Measurements from ENCODE around the gene ABCB9.

DNA sequence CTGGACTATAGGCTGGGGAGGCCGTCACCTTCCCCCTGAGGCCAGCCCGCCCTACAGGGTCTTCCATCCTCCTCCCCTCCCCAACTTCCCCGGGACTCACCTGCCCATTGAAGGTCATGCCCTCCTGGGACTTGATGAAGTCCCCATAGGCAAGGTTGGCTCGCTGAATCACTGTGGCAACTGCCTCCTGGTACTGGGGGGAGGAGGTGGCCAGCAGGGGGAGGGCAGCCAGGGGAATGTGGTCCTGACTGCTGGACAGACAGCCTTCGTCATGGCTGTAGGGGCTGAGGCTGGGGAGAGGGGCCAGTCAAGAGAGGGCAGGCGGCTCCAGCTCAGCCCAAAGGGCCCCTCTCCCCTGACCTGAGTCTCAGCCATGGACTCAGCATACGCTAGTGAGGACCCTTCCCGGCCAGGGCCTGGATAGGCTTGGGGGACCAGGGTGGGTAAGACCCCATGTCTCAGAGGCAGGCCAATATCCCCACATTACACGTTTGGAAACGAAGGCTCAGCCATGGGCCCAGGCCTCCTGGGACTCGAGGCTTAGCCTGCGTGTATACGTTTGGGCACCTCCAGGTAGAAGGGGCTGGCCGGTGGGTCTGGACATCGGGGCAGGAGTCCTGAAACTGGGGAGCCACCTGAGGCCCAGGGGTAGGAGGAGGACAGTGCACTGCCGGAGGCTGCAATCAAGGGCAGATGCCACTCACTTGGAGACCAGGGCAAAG lies 30.5 kb upstream of the ABCB9 start:
- TF ChIP-seq, protein P1, sequence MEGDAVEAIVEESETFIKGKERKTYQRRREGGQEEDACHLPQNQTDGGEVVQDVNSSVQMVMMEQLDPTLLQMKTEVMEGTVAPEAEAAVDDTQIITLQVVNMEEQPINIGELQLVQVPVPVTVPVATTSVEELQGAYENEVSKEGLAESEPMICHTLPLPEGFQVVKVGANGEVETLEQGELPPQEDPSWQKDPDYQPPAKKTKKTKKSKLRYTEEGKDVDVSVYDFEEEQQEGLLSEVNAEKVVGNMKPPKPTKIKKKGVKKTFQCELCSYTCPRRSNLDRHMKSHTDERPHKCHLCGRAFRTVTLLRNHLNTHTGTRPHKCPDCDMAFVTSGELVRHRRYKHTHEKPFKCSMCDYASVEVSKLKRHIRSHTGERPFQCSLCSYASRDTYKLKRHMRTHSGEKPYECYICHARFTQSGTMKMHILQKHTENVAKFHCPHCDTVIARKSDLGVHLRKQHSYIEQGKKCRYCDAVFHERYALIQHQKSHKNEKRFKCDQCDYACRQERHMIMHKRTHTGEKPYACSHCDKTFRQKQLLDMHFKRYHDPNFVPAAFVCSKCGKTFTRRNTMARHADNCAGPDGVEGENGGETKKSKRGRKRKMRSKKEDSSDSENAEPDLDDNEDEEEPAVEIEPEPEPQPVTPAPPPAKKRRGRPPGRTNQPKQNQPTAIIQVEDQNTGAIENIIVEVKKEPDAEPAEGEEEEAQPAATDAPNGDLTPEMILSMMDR (IDR thresholded peaks at IDR 0.05) = no peak
- TF ChIP-seq POLR2AphosphoS5 (IDR thresholded peaks at IDR 0.05) = no peak

All from prostate gland (tissue), 2 donors.